HEK293T (cell line): Measurements from ENCODE around the gene PRIMA1.

Experiments used
- ARNT ChIP-seq: fragments of 450-650 bp; IDR thresholded peaks from 2 replicates; pipeline ENCODE4 v1.6.1; 2017; ENCODE audit warnings: mild to moderate bottlenecking
- FOXM1 ChIP-seq: fragments of 450-650 bp; IDR thresholded peaks from 2 replicates; pipeline ENCODE4 v1.6.1; 2017; ENCODE audit warnings: mild to moderate bottlenecking, borderline replicate concordance
- SP1 ChIP-seq: fragments of 450-650 bp; IDR thresholded peaks from 2 replicates; pipeline ENCODE4 v1.6.1; 2017
- TARDBP ChIP-seq: fragments of 450-650 bp; IDR thresholded peaks from 2 replicates; pipeline ENCODE4 v1.6.1; 2016
- ZNF384 ChIP-seq: fragments of 450-650 bp; IDR thresholded peaks from 2 replicates; pipeline ENCODE4 v1.6.1; 2016

DNA sequence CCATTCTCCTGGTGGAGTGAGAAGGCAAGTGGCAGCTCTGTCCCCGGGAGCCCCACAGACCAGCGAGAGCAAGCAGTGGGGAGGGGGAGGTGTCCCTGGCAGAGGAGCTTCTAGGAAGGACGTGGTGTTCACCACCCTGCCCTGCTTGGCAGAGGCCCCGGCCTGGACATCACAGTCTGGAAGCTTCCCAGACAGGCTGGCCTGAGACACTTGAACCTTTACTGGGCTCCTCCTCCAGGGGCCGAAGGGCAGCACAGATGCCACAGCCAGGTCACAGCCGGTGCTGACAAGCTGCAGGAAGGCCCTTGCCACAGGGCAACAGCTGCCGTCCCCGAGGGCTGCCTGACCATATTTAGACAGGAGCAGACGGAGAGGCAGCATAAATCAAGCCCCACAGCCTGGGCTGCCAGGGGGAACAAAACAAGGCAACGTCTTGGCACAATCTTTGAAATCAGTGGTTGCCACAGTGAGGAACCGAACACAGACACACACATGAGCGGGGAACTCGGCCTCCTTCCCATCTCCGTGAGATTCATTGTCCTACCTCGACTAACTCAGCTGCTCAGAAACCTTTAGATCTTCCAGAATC lies 28.5 kb downstream of the PRIMA1 start:
- TF ChIP-seq ZNF384 (no peak), ARNT (no peak), TARDBP (no peak), FOXM1 (no peak), SP1 (no peak)
